ENCODE measurements around the gene DSCAM.

Gene DSCAM

DNA sequence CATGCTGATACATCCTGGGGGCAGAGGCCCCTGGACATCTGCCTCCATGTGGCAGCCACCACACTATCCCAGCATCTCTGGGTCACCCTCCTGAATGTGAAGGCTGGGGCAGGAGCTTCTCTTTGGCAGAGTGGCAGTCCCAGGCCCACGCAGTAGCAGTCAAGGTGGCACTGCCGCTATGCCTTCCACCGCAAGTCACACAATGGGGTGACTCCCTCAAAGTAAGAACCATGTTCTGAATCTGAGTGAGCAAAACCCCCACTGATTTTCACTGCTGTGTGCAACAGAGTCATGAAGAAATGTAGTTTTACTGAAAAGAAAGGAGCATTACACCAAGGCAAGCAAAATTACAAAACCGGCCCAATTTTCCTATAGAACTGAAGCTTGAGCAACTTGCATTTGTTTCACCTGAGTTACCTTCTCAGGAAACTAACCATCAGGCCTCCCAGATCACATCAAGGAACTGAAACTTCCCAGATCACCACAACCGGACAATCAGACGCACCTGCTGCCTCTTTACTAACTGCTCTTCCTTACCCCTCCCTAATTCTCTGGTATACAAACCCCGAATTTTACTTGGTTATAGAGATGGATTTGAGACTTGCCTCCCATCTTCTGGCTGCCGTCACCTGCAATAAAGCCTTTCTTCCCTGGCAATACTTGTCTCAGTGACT, 877.1 kb downstream of the DSCAM start:
- in situ Hi-C loops (cut with HindIII; ENCODE audit: low sequenced_read_pairs) = no loop called here

DNA sequence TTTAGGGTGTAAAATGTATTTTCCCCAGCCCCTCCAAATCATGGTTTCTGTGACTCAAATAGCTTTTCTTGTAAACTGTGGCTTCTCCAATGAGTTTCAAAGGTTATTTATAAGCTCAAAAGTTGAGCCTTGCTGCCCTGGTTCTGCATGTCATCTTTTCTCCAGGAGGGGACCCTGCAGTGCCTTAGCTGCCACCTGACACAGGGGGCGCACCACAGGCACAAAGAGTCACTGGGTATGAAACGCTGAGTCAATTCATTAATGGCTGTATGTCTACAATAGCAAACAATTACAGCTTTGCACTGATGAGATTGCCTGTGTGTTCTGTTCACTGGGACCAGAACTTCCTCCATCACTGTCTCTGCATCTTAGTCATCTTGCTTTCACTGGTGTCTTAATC, 878.9 kb downstream of the DSCAM start:
- in situ Hi-C loops (cut with HindIII; ENCODE audit: low sequenced_read_pairs) = no loop called here

GRCh38 chr21:39966786-39967185, 880.2 kb downstream of the DSCAM start:
- in situ Hi-C loops (cut with HindIII; ENCODE audit: low sequenced_read_pairs) = no loop called here

- in situ Hi-C loops (cut with HindIII; ENCODE audit: low sequenced_read_pairs) = no loop called here
Observed at GRCh38 chr21:39965026-39965425, 881.9 kb downstream of the DSCAM start.

DNA sequence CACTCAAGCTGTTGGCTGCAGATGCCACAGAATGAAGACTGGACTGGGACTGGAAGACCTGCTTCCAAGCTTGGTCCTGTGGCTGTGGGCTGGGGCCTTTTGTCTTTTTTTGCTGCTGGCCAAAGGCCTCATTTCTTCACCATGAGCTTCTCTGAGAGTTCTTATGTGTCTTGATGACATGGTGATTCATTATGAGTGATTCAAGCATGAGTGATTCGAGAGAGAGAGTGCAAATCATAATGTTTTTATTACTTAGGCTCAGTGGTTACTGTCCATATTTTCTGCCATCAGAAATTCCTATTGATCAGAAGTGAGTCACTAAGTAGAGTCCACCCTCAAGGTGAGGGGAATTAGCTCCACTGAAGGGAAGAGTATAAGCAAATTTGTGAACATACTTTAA, 885.7 kb downstream of the DSCAM start:
- in situ Hi-C loops (cut with HindIII; ENCODE audit: low sequenced_read_pairs) = no loop called here
